Measurements from ENCODE around the gene TIMM17A. TPM values are rescaled to one million over a fixed set of nuclear protein-coding genes. Genes with fewer than 3 reads are reported as not detected.
A peak's percentile ranks its signal among the peaks of the same experiment; 100 is the strongest.

TIMM17A gene
- total RNA-seq, 1 experiment from 2014 or later, result 157 TPM

- POLR2A ChIA-PET, result interaction anchor here (0.6 to 2.9 kb wide), 12 partner anchors 17 to 226 kb away, joined by 3 to 24 read pairs (median 4); partner anchors contain the start of genes RNPEP, SHISA4 and TIMM17A
Observed at GRCh38 chr1:201916649-201917249, 38.6 kb upstream of the TIMM17A start.

GRCh38 chr1:201917362-201918033 lies 37.8 kb upstream of the TIMM17A start:
- DNase-seq (ENCODE audit: unreplicated experiment), result peak; percentile 96

More at GRCh38 chr1:201916649-201917249, 38.6 kb upstream of the TIMM17A start:
- peaks cover 11% of the 10 kb centered on the region for H3K27me3 Mint-ChIP-seq (ENCODE audit: insufficient read depth, unreplicated experiment)
- TF ChIP-seq CTCF (IDR thresholded peaks at IDR 0.05; ENCODE audit: unreplicated experiment), result no peak
- no peaks in the 10 kb centered on the region for H3K9me3 Mint-ChIP-seq (ENCODE audit: unreplicated experiment)
- peak; percentile 100 for DNase-seq (ENCODE audit: unreplicated experiment)
- H3K36me3 Mint-ChIP-seq (ENCODE audit: insufficient read depth, unreplicated experiment), result peaks cover 6% of the 10 kb centered on the region
- intact Hi-C loops (cut with micrococcal nuclease), result no loop called here
- no peak overlapping the region for H3K4me3 Mint-ChIP-seq (ENCODE audit: unreplicated experiment)
- CTCF ChIA-PET, result interaction anchor here (0.5 to 9.2 kb wide), 7 partner anchors 21 to 1123 kb away, joined by 3 to 83 read pairs (median 5); no protein-coding TSS in a partner anchor
- peaks cover 34% of the 10 kb centered on the region for H3K4me1 Mint-ChIP-seq (ENCODE audit: insufficient read depth, unreplicated experiment)
- H3K27ac Mint-ChIP-seq (ENCODE audit: low read depth, unreplicated experiment), result no peak overlapping the region
- no TSS peak for BruUV-seq (replicated peaks)

GRCh38 chr1:201918343-201918742 lies 37.0 kb upstream of the TIMM17A start:
- H3K4me1 Mint-ChIP-seq (ENCODE audit: insufficient read depth, unreplicated experiment), result peaks cover 34% of the 10 kb centered on the region
- ChIA-PET CTCF (interaction anchor here (0.6 to 9.2 kb wide), 6 partner anchors 9 to 57 kb away, joined by 3 to 83 read pairs (median 4); no protein-coding TSS in a partner anchor), POLR2A (interaction anchor here (1.1 to 2.9 kb wide), 2 partner anchors 35 kb away, joined by 4 to 15 read pairs; no protein-coding TSS in a partner anchor)
- intact Hi-C loops (cut with micrococcal nuclease), result no loop called here
- no peaks in the 10 kb centered on the region for H3K9me3 Mint-ChIP-seq (ENCODE audit: unreplicated experiment)
- no peak for TF ChIP-seq CTCF (IDR thresholded peaks at IDR 0.05; ENCODE audit: unreplicated experiment)
- peaks cover 11% of the 10 kb centered on the region for H3K27me3 Mint-ChIP-seq (ENCODE audit: insufficient read depth, unreplicated experiment)
- no peak overlapping the region for H3K4me3 Mint-ChIP-seq (ENCODE audit: unreplicated experiment)
- H3K36me3 Mint-ChIP-seq (ENCODE audit: insufficient read depth, unreplicated experiment), result peaks cover 6% of the 10 kb centered on the region
- H3K27ac Mint-ChIP-seq (ENCODE audit: low read depth, unreplicated experiment), result peak overlapping the region; percentile 11
- no peak for DNase-seq (ENCODE audit: unreplicated experiment)
- BruUV-seq (replicated peaks), result no TSS peak

More at GRCh38 chr1:201917362-201918033, 37.8 kb upstream of the TIMM17A start:
- BruUV-seq (replicated peaks), result no TSS peak
- Mint-ChIP-seq H3K27ac (ENCODE audit: low read depth, unreplicated experiment) (peak overlapping the region; percentile 11), H3K9me3 (ENCODE audit: unreplicated experiment) (no peaks in the 10 kb centered on the region), H3K4me1 (ENCODE audit: insufficient read depth, unreplicated experiment) (peaks cover 34% of the 10 kb centered on the region), H3K4me3 (ENCODE audit: unreplicated experiment) (no peak overlapping the region), H3K36me3 (ENCODE audit: insufficient read depth, unreplicated experiment) (peaks cover 6% of the 10 kb centered on the region), H3K27me3 (ENCODE audit: insufficient read depth, unreplicated experiment) (peaks cover 11% of the 10 kb centered on the region)
- ChIA-PET POLR2A (interaction anchor here (0.7 to 2.9 kb wide), 16 partner anchors 13 to 429 kb away, joined by 3 to 24 read pairs (median 3); partner anchors contain the start of genes RNPEP and TIMM17A), CTCF (interaction anchor here (0.6 to 9.2 kb wide), 9 partner anchors 21 to 1122 kb away, joined by 3 to 83 read pairs (median 4); no protein-coding TSS in a partner anchor)
- intact Hi-C loops (cut with micrococcal nuclease), result no loop called here
- no peak for TF ChIP-seq CTCF (IDR thresholded peaks at IDR 0.05; ENCODE audit: unreplicated experiment)
